ENCODE data around the gene KRTAP5-8. TPM values are rescaled to one million over a fixed set of nuclear protein-coding genes. Genes with fewer than 3 reads are reported as not detected.

KRTAP5-8 gene
- total RNA-seq, 1 donor from 2014 or later, result not detected

- no peaks in the 10 kb centered on the region for H3K9me3 ChIP-seq
- H3K27me3 ChIP-seq (ENCODE audit: low read depth), result no peaks in the 10 kb centered on the region
- TF ChIP-seq, protein P1, sequence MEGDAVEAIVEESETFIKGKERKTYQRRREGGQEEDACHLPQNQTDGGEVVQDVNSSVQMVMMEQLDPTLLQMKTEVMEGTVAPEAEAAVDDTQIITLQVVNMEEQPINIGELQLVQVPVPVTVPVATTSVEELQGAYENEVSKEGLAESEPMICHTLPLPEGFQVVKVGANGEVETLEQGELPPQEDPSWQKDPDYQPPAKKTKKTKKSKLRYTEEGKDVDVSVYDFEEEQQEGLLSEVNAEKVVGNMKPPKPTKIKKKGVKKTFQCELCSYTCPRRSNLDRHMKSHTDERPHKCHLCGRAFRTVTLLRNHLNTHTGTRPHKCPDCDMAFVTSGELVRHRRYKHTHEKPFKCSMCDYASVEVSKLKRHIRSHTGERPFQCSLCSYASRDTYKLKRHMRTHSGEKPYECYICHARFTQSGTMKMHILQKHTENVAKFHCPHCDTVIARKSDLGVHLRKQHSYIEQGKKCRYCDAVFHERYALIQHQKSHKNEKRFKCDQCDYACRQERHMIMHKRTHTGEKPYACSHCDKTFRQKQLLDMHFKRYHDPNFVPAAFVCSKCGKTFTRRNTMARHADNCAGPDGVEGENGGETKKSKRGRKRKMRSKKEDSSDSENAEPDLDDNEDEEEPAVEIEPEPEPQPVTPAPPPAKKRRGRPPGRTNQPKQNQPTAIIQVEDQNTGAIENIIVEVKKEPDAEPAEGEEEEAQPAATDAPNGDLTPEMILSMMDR (IDR thresholded peaks at IDR 0.05), result no peak
- no peaks in the 10 kb centered on the region for H3K36me3 ChIP-seq
- DNase-seq, result no peak
- H3K4me1 ChIP-seq, result no peaks in the 10 kb centered on the region
- ATAC-seq, result no peak
- intact Hi-C loops (cut with DNase I), result no loop called here
- no peak overlapping the region for H3K27ac ChIP-seq
- no peak overlapping the region for H3K4me3 ChIP-seq
These were observed 5.3 kb downstream of the KRTAP5-8 start for GRCh38 chr11:71542879-71543777.

DNA sequence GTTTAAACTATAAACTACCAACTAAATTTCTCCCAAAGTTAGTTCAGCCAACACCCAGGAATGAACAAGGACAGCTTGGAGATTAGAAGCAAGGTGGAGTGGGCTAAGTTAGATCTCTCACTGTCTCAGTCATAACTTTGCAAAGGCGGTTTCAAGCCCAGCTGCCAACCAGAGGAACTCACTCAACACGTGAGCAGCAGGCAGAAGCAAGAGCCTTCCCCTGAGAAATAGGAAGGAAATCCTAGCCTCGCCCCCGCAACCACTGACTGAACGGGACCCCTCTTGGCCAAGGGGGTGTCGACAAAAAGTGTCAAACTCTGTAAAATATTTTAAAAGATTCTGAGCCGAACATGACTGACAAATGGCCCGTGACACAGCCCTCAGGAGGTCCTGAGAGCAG is 6.0 kb downstream of the KRTAP5-8 start:
- intact Hi-C loops (cut with DNase I), result no loop called here
- peak in 1 of 2 donors; percentile 14 for ATAC-seq
- Histone ChIP-seq H3K9me3 (no peaks in the 10 kb centered on the region), H3K4me3 (no peak overlapping the region), H3K27ac (no peak overlapping the region), H3K36me3 (no peaks in the 10 kb centered on the region), H3K4me1 (no peaks in the 10 kb centered on the region), H3K27me3 (ENCODE audit: low read depth) (no peaks in the 10 kb centered on the region)
- no peak for DNase-seq
- TF ChIP-seq, protein P1 (IDR thresholded peaks at IDR 0.05), result no peak

- no peak for ATAC-seq
- Histone ChIP-seq H3K4me3 (no peak overlapping the region), H3K9me3 (no peaks in the 10 kb centered on the region), H3K36me3 (no peaks in the 10 kb centered on the region), H3K27ac (no peak overlapping the region), H3K4me1 (no peaks in the 10 kb centered on the region), H3K27me3 (ENCODE audit: low read depth) (no peaks in the 10 kb centered on the region)
- TF ChIP-seq, protein P1 (IDR thresholded peaks at IDR 0.05), result no peak
- no peak for DNase-seq
- intact Hi-C loops (cut with DNase I), result no loop called here
These were observed 6.8 kb downstream of the KRTAP5-8 start for GRCh38 chr11:71544525-71545214.

- ATAC-seq, result no peak
- H3K27ac ChIP-seq, result no peak overlapping the region
- no peaks in the 10 kb centered on the region for H3K36me3 ChIP-seq
- TF ChIP-seq, protein P1 (IDR thresholded peaks at IDR 0.05), result no peak
- no peaks in the 10 kb centered on the region for H3K4me1 ChIP-seq
- no peak for DNase-seq
- no peak overlapping the region for H3K4me3 ChIP-seq
- no peaks in the 10 kb centered on the region for H3K9me3 ChIP-seq
- no peaks in the 10 kb centered on the region for H3K27me3 ChIP-seq (ENCODE audit: low read depth)
- intact Hi-C loops (cut with DNase I), result no loop called here
These were observed 7.7 kb downstream of the KRTAP5-8 start for GRCh38 chr11:71545405-71545966.

DNA sequence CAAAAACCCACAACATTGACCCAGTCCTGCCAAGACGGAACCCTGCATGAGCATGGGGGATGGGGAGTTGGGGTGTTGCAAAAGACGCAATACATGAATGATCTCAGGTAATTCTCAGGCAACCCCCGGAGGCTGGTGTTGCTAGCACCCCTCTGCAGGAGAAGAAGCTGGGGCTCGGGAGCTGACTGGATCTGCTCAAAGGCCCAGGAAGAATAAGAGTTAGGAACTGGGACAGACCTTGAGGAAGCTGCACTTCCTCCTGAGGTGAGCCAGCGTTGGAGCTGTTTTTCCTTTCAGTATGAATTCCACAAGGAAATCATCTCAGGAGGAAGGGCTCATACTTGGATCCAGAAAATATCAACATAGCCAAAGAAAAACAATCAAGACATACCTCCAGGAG is 10.3 kb downstream of the KRTAP5-8 start, which contains the start of gene KRTAP5-9:
KRTAP5-9 (plus strand) TSS at position 301 of the 400 bp plus-strand sequence. CDS start 238 bp downstream, outside the sequence.
- no peak within 1 kb of the TSS for H3K4me3 ChIP-seq
- no peaks in the 10 kb centered on the region for H3K9me3 ChIP-seq
- H3K27me3 ChIP-seq (ENCODE audit: low read depth), result no peaks in the 10 kb centered on the region
- intact Hi-C loops (cut with DNase I), result no loop called here
- no peaks in the 10 kb centered on the region for H3K36me3 ChIP-seq
- DNase-seq (no peak), ATAC-seq (no peak)
- TF ChIP-seq, protein P1 (IDR thresholded peaks at IDR 0.05), result no peak
- no peaks in the 10 kb centered on the region for H3K4me1 ChIP-seq
- H3K27ac ChIP-seq, result no peak within 1 kb of the TSS
